T-helper 2 cell (primary cell): ENCODE data around the gene MEIS2.

Experiments used
- DNase-seq, 5 experiments: peaks; one replicate each; pipeline versions ENCODE4 v3.0.0 to v3.0.0-alpha.2; 2012 to 2022
- total RNA-seq, 2 donors: gene quantifications; one replicate each; lab custom pipeline; 2026; lab: John Stamatoyannopoulos, UW

MEIS2 gene
- 0 to 0.61 reads per million in 2 donors for total RNA-seq

DNA sequence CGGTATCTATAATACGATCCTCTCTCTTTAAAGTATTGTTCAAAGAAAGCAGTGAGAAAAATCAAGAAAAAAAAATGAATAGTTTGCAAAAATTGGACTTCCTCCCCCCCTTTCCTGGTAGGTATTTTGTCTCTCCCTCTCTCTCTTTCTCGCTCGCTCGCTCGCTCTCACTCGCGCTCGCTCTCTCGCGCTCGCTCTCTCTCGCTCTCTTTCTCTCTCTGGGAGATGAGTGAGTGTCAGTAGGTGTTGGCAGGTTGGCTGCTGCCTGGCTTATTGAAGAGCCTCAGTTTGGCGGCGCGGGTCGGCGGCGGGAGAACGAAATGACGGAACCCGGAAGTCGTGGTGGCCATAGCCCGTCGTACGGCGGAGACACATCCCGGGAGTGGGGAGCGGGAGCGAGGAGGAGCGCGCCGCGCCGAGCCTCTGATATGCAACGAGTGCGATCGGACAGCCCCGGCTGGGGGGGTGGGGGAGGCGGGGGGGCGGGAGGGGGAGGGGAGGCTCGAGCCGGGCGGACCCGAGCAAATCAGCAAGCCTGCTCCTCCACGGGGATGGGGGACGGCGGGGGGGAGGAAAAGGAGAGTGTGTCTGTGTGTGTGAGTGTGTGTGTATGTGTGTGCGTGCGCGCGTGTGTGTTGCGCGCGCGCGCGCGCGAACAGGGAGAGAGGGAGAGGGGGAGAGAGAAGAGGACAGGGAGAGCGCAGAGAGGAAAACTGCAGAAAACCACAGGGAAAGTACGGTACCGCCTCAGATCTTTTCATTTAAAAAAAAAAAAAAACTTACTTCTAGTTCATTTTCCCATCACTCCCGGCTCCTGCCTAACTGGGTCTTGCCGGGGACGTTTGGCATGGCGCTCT lies at the start of gene MEIS2:
MEIS2 (minus strand) TSS at position 441 of the 857 bp plus-strand sequence. CDS start 1,083 bp downstream, outside the sequence.
- peak in 1 of 5 experiments; percentile 67 for DNase-seq

- no peak for DNase-seq
Observed at GRCh38 chr15:37149146-37149545, 48.8 kb upstream of the MEIS2 start.

- no peak for DNase-seq
Observed at GRCh38 chr15:37148714-37149113, 48.4 kb upstream of the MEIS2 start.

- DNase-seq = no peak
Observed at GRCh38 chr15:37143351-37143750, 43.0 kb upstream of the MEIS2 start.

GRCh38 chr15:37142371-37142770 lies 42.0 kb upstream of the MEIS2 start:
- DNase-seq = no peak

GRCh38 chr15:37140531-37141058 lies 40.2 kb upstream of the MEIS2 start:
- DNase-seq = no peak

GRCh38 chr15:37138591-37139215 lies 38.4 kb upstream of the MEIS2 start:
- DNase-seq = no peak

GRCh38 chr15:37137221-37137620 lies 36.9 kb upstream of the MEIS2 start:
- no peak for DNase-seq

DNA sequence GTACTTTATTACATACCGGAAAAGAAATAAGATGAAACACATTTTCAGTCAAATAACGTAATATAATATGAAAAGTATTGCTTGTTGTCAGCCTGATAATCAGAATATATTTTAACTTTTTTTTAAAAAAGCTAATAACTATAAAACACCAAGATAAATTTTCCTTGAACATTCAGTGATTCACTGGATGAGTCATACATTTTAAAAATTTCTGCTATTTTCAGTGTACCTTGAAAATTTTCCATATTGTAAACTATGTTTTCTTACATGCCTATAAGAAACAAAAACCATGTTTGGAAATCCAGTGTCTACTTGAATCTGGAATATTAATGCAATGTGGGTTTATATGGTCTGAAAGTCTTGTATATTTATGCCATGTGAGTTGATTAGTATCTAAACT lies 36.3 kb upstream of the MEIS2 start:
- no peak for DNase-seq

DNA sequence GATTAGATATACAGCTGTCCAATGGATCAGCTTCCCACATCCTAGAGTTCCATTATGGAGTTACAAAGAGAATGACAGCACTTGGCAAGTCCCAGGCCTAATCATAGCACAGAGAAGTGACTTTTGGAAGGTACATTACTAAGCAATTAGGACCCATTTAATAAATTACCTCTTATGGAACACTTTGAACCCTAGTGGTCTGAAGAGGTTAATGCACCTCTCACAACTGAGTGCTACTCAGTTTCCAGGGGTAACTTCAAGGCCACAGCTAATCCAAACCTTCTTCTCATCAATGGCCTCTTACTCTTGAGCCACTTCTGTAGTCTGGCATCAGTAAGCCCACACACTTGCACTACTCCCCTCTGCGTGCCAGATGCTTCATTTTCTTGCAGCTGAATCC lies 34.9 kb upstream of the MEIS2 start:
- DNase-seq = peak in 1 of 5 experiments; percentile 3

DNA sequence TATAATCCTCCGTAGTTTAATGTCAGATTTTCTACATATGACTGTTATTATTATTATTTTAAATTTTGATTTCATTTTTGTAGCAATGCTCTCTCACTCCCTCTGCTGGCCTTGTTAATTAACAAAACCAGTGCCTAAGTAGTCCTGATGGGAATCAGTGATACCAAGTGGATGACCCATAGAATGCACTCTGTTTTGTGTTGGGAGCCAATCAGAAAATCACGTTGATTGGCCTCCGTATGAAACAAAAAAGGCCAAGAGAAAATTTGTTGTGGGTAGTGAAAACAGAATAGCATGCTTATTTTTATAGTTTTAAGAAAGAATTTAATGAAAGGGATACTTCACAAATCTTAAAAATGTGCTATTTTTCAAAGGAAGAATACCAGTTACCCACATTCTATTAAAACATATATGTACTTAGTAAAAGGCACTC lies 34.4 kb upstream of the MEIS2 start:
- no peak for DNase-seq

GRCh38 chr15:37134244-37134643 lies 33.9 kb upstream of the MEIS2 start:
- no peak for DNase-seq

DNA sequence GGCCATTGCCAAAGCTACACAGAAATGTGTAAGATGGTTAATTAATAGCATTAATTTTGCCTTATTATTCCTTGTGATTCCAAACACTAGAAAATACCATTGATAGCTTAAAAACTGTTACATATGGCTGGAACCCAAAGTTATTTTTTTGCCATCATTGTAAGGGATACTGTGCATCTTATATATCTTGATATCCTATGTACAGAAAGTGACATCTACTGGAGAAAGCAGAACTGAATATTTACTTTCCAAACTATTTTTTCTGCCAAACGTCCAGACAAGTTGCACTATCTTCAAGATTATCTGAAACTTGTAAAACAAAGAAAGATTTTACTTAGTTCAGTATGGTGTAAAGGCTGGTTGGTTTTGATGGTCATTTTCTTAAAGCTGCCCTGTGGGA lies 33.3 kb upstream of the MEIS2 start:
- DNase-seq = no peak

- DNase-seq = no peak
Observed at GRCh38 chr15:37132826-37133417, 32.6 kb upstream of the MEIS2 start.

GRCh38 chr15:37131621-37132020 lies 31.3 kb upstream of the MEIS2 start:
- DNase-seq = no peak

DNA sequence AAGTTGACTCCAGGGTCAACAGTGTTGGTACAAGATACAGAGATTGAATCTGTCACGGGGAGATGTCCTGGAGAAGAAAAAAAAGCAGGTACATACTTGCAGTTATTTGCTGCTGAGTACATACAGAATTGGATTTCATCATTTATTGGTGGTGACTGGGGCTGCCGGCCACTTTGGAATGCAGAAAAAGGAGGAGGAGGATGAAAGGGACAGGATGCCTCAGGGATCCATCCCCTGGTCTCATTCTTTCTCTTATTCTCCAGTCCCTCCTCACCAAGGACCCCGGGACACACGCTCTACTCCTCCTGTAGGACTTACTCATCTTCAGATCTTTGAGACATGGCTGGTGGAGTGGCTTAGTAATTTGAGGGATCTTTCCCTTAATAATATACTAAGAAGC lies 30.0 kb upstream of the MEIS2 start:
- DNase-seq = no peak

GRCh38 chr15:37125143-37125542 lies 24.8 kb upstream of the MEIS2 start:
- DNase-seq = no peak

DNA sequence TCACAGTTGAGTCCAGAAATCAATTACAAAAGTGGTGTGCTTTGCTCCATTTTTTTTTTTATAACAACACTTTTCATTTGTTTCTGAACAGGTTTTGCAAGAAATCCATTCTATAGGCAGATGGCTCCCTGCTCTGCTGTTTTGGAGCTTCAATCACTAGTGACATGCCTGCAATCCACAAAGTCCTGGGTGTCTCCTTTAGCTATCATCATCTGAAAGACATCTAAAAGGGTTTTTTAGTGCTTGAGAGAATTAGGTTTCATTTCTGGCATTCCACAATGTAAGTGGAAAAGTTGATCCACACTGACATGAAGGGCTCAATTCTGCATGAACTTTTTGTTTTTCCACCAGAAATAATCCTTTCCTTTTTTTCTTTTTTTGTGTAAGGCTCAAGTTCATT lies 24.0 kb upstream of the MEIS2 start:
- no peak for DNase-seq

- DNase-seq = no peak
Observed at GRCh38 chr15:37122703-37123102, 22.4 kb upstream of the MEIS2 start.

GRCh38 chr15:37121492-37121891 lies 21.1 kb upstream of the MEIS2 start:
- DNase-seq = no peak

GRCh38 chr15:37117030-37117429 lies 16.7 kb upstream of the MEIS2 start:
- no peak for DNase-seq

GRCh38 chr15:37115538-37115937 lies 15.2 kb upstream of the MEIS2 start:
- DNase-seq = no peak

GRCh38 chr15:37112971-37113670 lies 12.8 kb upstream of the MEIS2 start:
- DNase-seq = no peak
